Endothelial cell of umbilical vein (primary cell): ENCODE data around the gene PRKG1. TPM values are rescaled to one million over a fixed set of nuclear protein-coding genes. Genes with fewer than 3 reads are reported as not detected.

ENCODE experiments used
- BruUV-seq: library from RNA; stranded (reverse); fragments of 400-500 nt; replicated peaks from 2 replicates; lab custom pipeline; 2021; lab: Mats Ljungman, UMichigan
- CTCF ChIA-PET: fragments of 300-600, 350-600 bp; sonication (Branson Sonifier 250); formaldehyde crosslinking; loops from one replicate; lab custom pipeline; 2021; ENCODE audit warnings: antibody characterized with exemption, inconsistent platforms; lab: Charles Lee
- POLR2A ChIA-PET: fragments of 300-600, 350-600 bp; sonication (Branson Sonifier 250); formaldehyde crosslinking; loops from one replicate; lab custom pipeline; 2021; ENCODE audit warnings: antibody characterized with exemption, inconsistent platforms; lab: Charles Lee
- DNase-seq: peaks from one replicate; pipeline ENCODE4 v3.0.0-alpha.2; 2011; ENCODE audit warnings: low read depth, low spot score
- FAIRE-seq: peaks from 2 replicates; lab custom pipeline; 2011; peaks lifted over from hg19 to GRCh38; lab: Jason Lieb, UNC
- H2AFZ ChIP-seq: 2 replicates; pipeline ENCODE4 v1.6.0; 2012; ENCODE audit warnings: low read depth, low read length, control low read depth, inconsistent platforms
- H3K27ac ChIP-seq: 2 replicates; pipeline ENCODE4 v1.5.1; 2011; ENCODE audit warnings: low read depth, mild to moderate bottlenecking, control low read depth, low read length, moderate library complexity; ENCODE audit not compliant: insufficient read depth
- H3K27me3 ChIP-seq, 2 experiments: 2 replicates each; pipeline versions ENCODE4 v1.6.0 to v1.6.1; 2011; ENCODE audit warnings: low read length in 2 of 2, mixed read lengths in 1 of 2; ENCODE audit not compliant: control insufficient read depth in 2 of 2, insufficient read depth in 2 of 2
- H3K36me3 ChIP-seq, 2 experiments: 2 replicates in 1 of 2; 3 replicates in 1 of 2; pipeline ENCODE4 v1.5.1; 2011; ENCODE audit warnings: low read length in 2 of 2, mild to moderate bottlenecking in 1 of 2, moderate library complexity in 1 of 2; ENCODE audit not compliant: control insufficient read depth in 2 of 2, insufficient read depth in 2 of 2; ENCODE audit errors: extremely low read depth in 1 of 2
- H3K4me1 ChIP-seq: 3 replicates; pipeline ENCODE4 v1.5.1; 2011; ENCODE audit warnings: mild to moderate bottlenecking, low read length; ENCODE audit not compliant: control insufficient read depth, insufficient read depth; ENCODE audit errors: extremely low read depth
- H3K4me2 ChIP-seq: 2 replicates; pipeline ENCODE4 v1.6.1; 2011; ENCODE audit warnings: low read length, control low read depth, mixed read lengths; ENCODE audit not compliant: insufficient read depth
- H3K4me3 ChIP-seq, 3 experiments: fragments of 200-600 bp in 1 of 3; sonication (generic), shearing (Covaris generic) in 1 of 3; replicated peaks in 1 of 3; 2 replicates each; pipeline ENCODE4 v1.5.1; 2011 to 2016; ENCODE audit warnings: control low read depth in 3 of 3, low read length in 3 of 3, mild to moderate bottlenecking in 2 of 3, inconsistent platforms in 1 of 3, low read depth in 1 of 3, moderate library complexity in 1 of 3; ENCODE audit not compliant: insufficient read depth in 1 of 3
- H3K79me2 ChIP-seq: 2 replicates; pipeline ENCODE4 v1.6.0; 2012; ENCODE audit warnings: low read length, inconsistent platforms; ENCODE audit not compliant: control insufficient read depth, insufficient read depth
- H3K9ac ChIP-seq: replicated peaks from 2 replicates; pipeline ENCODE3; 2011; ENCODE audit warnings: low read length, control low read depth; ENCODE audit not compliant: insufficient read depth; ENCODE audit errors: extremely low read depth
- H3K9me1 ChIP-seq: replicated peaks from 3 replicates; pipeline ENCODE4 v1.6.0; 2011; ENCODE audit warnings: mild to moderate bottlenecking, low read length; ENCODE audit not compliant: control insufficient read depth, insufficient read depth; ENCODE audit errors: extremely low read depth
- H3K9me3 ChIP-seq: replicated peaks from 2 replicates; pipeline ENCODE4 v1.5.1; 2012; ENCODE audit warnings: low read length, inconsistent platforms; ENCODE audit not compliant: control insufficient read depth, insufficient read depth
- H4K20me1 ChIP-seq: replicated peaks from 2 replicates; pipeline ENCODE3; 2011; ENCODE audit warnings: mild to moderate bottlenecking, low read length; ENCODE audit not compliant: control insufficient read depth, insufficient read depth; ENCODE audit errors: extremely low read depth
- EZH2 ChIP-seq: IDR thresholded peaks from 2 replicates; pipeline ENCODE4 v1.6.1; 2012; ENCODE audit warnings: borderline replicate concordance, low read depth, mild to moderate bottlenecking, moderate library complexity, low read length, inconsistent platforms; ENCODE audit not compliant: severe bottlenecking
- FOS ChIP-seq: IDR thresholded peaks from 2 replicates; pipeline ENCODE4 v1.6.1; 2011; ENCODE audit warnings: mild to moderate bottlenecking, low read length, moderate library complexity, borderline replicate concordance; ENCODE audit not compliant: insufficient read depth
- GATA2 ChIP-seq: IDR thresholded peaks from 2 replicates; pipeline ENCODE4 v1.7.0; 2011; ENCODE audit warnings: low read depth, mild to moderate bottlenecking, moderate library complexity, mixed read lengths, low read length; ENCODE audit not compliant: insufficient read length, insufficient read depth
- JUN ChIP-seq: IDR thresholded peaks from 2 replicates; pipeline ENCODE4 v1.6.1; 2011; ENCODE audit warnings: borderline replicate concordance, low read depth; ENCODE audit not compliant: insufficient read length, insufficient read depth
- MYC ChIP-seq: IDR thresholded peaks from one replicate; pipeline ENCODE4 v1.6.1; 2011; ENCODE audit warnings: mild to moderate bottlenecking, low read depth, low read length
- POLR2A ChIP-seq: IDR thresholded peaks from 2 replicates; pipeline ENCODE4 v1.6.1; 2012; ENCODE audit warnings: low read depth, mild to moderate bottlenecking, control low read depth, low read length
- POLR2AphosphoS5 ChIP-seq: IDR thresholded peaks from 2 replicates; pipeline ENCODE4 v1.6.1; 2012; ENCODE audit warnings: low read depth, mild to moderate bottlenecking, control low read depth, low read length, moderate library complexity; ENCODE audit not compliant: insufficient read depth
- dilution Hi-C: fragments of 300-500 bp; cut with MboI; formaldehyde crosslinking; loops from one replicate; pipeline ENCODE4 v1.15.0; 2019; ENCODE audit warnings: low sequenced_read_pairs; ENCODE audit not compliant: extremely low pct_ligation_motif_present
- intact Hi-C: fragments of 100-400 bp; cut with micrococcal nuclease; formaldehyde crosslinking; loops from one replicate; pipeline ENCODE4 v1.10.0; 2022
- polyA plus RNA-seq, 4 experiments: library from polyadenylated mRNA; depleted of rRNA in 3 of 4; stranded (reverse) in 3 of 4; unstranded in 1 of 4; fragments of >200 nt; gene quantifications; 2 replicates each; pipeline versions ENCODE4 v1.2.1 to v1.2.3, GENCODE V29; 2011 to 2012; ENCODE audit warnings: missing spikeins in 1 of 4
- total RNA-seq: library from RNA; stranded (reverse); gene quantifications from 2 replicates; pipeline ENCODE4 v1.2.3, GENCODE V29; 2021
- TF ChIP-seq, protein P1 (sequence below): IDR thresholded peaks from 2 replicates; pipeline ENCODE4 v1.6.1; 2011; ENCODE audit not compliant: insufficient read depth, insufficient read length
- TF ChIP-seq, protein P2 (sequence below), 2 donors: IDR thresholded peaks; 1 replicate in 1 of 2; 2 replicates in 1 of 2; pipeline ENCODE4 v1.5.1; 2011; ENCODE audit warnings: low read length in 2 of 2, mild to moderate bottlenecking in 2 of 2, moderate library complexity in 2 of 2, control low read depth in 1 of 2, inconsistent platforms in 1 of 2, low read depth in 1 of 2; ENCODE audit not compliant: insufficient read depth in 1 of 2; ENCODE audit errors: extremely low read depth in 1 of 2

The PRKG1 gene
- total and polyA plus RNA-seq, 2 donors (not counting 3 experiments of a cell fraction or from before 2014, with no cell fraction given), result 0.01 to 0.18 TPM

DNA sequence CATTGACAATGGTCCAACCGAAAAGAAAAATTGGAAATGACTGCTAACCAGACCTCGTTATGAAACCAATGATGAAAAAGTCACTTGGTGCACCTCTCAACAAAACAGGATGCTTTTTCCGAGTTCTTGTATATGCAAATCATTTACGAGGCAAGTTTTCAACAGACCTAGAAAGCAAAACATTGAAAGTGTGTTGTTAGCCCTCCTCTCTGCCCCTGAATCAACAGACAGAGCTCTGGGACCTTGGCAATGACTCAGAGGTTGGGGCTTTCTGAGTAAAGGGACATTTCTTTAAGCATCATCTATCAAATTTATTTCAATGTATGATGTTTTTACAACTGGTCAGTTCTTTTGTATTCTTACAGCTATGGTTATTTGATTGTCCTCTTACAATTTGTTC, 1223.5 kb downstream of the PRKG1 start:
- no peak overlapping the region for H3K4me3 ChIP-seq
- no peak overlapping the region for H3K9ac ChIP-seq
- no peaks in the 10 kb centered on the region for H3K9me3 ChIP-seq
- no peaks in the 10 kb centered on the region for H3K27me3 ChIP-seq
- H3K36me3 ChIP-seq, result no peaks in the 10 kb centered on the region
- BruUV-seq, result no TSS peak
- FAIRE-seq, result no peak
- no peaks in the 10 kb centered on the region for H3K9me1 ChIP-seq
- no peak for DNase-seq
- H4K20me1 ChIP-seq, result no peaks in the 10 kb centered on the region
- no peak overlapping the region for H3K27ac ChIP-seq
- no peaks in the 10 kb centered on the region for H3K79me2 ChIP-seq
- ChIA-PET CTCF (interaction anchor here (2.0 kb wide), 1 partner anchor 10 kb away, joined by 7 read pairs; no protein-coding TSS in a partner anchor), POLR2A (no interaction called here)
- intact Hi-C loops, result no loop called here
- no peak overlapping the region for H2AFZ ChIP-seq
- TF ChIP-seq JUN (no peak), POLR2AphosphoS5 (no peak), GATA2 (no peak), POLR2A (no peak), FOS (no peak), EZH2 (no peak), MYC (no peak)
- TF ChIP-seq, protein P1, sequence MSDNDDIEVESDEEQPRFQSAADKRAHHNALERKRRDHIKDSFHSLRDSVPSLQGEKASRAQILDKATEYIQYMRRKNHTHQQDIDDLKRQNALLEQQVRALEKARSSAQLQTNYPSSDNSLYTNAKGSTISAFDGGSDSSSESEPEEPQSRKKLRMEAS, result no peak
- TF ChIP-seq, protein P2, sequence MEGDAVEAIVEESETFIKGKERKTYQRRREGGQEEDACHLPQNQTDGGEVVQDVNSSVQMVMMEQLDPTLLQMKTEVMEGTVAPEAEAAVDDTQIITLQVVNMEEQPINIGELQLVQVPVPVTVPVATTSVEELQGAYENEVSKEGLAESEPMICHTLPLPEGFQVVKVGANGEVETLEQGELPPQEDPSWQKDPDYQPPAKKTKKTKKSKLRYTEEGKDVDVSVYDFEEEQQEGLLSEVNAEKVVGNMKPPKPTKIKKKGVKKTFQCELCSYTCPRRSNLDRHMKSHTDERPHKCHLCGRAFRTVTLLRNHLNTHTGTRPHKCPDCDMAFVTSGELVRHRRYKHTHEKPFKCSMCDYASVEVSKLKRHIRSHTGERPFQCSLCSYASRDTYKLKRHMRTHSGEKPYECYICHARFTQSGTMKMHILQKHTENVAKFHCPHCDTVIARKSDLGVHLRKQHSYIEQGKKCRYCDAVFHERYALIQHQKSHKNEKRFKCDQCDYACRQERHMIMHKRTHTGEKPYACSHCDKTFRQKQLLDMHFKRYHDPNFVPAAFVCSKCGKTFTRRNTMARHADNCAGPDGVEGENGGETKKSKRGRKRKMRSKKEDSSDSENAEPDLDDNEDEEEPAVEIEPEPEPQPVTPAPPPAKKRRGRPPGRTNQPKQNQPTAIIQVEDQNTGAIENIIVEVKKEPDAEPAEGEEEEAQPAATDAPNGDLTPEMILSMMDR (IDR thresholded peaks at IDR 0.05; ENCODE audit: extremely low read depth in 1 of 2, insufficient read depth in 1 of 2, low read depth in 1 of 2, low read length in 2 of 2), result no peak
- no peak overlapping the region for H3K4me2 ChIP-seq
- no peaks in the 10 kb centered on the region for H3K4me1 ChIP-seq
- dilution Hi-C loops, result no loop called here
